ENCODE results near the gene INSRR.

The INSRR gene

GRCh38 chr1:156894001-156894400 is 35.1 kb upstream of the INSRR start:
- no peak for DNase-seq (ENCODE audit: low read depth)

DNA sequence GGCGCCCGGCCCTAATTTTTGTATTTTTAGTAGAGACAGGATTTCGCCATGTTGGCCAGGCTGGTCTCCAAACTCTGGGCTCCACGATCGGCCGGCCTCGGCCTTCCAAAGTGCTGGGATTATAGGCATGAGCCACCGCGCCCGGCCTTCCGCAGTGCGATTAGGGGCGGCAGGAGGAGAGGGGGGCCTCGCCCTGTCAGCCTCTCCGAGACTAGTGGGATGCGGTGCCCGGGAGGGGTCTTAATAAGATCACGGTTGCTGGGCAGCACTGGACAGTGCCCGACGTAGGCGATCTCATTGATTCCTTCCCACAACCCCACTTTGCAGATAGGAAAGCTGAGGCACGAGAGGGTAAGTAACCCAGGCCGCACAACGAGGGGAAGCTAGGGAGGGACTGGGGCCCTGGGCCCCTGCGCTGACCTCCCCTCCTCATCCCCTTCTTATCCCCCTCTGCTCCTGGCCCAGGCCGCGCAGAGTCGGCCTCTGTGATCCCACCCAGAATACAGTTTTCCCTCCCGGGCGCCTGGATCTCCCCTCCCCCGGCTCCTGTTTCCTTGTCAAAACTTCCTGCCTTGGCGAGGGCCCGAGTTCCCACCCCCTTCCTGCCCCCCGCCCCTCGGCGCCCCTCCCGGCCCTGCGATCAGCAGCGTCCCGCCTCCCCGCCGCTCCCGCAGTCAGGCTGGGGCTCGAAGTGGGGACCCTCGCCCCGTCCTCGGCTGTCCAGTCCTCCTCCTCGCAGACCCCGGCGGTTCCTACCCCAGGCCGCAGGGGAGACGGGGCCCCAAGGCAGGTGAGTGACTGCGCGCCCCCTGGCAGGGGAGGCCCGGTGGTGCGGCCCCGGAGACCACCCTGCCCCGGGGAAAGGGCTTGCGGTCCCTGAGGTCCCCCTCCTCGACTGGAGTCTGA is 34.4 kb upstream of the INSRR start, which contains the start of gene PEAR1:
Gene PEAR1 (plus strand): TSS at position 671 of the 906 bp plus-strand sequence. CDS start 10,209 bp downstream, outside the sequence.
- DNase-seq (ENCODE audit: low read depth) = no peak

GRCh38 chr1:156892190-156893047 is 33.5 kb upstream of the INSRR start:
- DNase-seq (ENCODE audit: low read depth) = peak; percentile 76

DNA sequence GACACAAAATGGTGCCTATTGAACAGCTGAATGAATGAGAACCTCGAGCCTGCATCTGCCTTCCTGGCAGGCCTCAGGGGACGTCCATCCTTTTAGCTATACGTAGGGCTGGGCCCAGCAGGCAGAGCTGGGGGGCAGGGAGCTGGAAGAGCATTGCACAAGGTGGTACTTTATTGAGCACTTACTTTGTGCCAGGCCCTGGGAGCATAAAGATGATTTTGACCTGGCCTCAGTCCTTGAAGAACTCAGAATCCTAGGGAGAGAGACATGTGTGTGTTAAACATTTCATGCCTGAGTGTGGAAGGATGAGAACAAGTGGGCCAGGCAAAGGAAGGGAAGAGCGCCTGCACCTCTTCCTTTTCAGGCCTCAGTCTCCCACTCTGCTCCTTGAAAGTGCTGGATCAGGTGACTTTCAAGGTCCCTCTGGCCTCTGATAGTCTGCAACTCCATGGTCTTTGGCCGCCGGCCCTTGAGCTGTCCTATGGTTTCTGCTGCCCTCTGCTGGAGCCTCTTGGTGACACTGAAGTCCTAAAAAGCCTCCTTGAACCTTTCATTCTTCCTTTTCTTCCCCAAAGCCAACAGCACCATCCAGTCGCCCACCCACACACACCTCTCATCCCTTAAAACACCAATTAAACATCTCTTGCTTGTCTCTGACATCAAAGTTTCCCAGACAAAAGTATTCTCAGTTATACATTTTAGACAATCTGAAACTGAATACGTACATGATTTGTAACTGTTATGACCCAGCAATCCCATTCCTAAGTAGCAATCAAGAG is 31.1 kb upstream of the INSRR start:
- DNase-seq (ENCODE audit: low read depth) = peak; percentile 32

GRCh38 chr1:156887734-156888133 is 28.8 kb upstream of the INSRR start:
- DNase-seq (ENCODE audit: low read depth) = no peak

DNA sequence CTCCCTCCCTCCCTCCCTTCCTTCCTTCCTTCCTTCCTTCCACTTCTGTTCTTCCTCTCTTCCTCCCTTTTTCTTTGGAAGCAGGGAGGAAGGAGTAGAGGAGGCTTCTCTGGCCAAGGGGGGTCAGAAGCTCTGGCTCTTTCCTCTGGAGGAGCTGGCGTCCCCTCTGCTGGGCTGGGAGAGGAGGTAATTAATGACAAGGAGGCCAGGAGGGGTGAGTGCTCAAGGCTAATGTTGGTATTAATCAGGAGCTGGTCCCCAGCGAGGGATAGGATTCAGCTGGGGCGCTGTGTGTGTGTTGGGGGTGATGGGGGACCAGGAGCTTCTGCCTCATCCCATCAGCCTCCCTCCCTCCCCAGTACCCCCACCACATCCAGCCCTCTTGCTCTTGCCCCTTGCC is 28.4 kb upstream of the INSRR start:
- DNase-seq (ENCODE audit: low read depth) = no peak

DNA sequence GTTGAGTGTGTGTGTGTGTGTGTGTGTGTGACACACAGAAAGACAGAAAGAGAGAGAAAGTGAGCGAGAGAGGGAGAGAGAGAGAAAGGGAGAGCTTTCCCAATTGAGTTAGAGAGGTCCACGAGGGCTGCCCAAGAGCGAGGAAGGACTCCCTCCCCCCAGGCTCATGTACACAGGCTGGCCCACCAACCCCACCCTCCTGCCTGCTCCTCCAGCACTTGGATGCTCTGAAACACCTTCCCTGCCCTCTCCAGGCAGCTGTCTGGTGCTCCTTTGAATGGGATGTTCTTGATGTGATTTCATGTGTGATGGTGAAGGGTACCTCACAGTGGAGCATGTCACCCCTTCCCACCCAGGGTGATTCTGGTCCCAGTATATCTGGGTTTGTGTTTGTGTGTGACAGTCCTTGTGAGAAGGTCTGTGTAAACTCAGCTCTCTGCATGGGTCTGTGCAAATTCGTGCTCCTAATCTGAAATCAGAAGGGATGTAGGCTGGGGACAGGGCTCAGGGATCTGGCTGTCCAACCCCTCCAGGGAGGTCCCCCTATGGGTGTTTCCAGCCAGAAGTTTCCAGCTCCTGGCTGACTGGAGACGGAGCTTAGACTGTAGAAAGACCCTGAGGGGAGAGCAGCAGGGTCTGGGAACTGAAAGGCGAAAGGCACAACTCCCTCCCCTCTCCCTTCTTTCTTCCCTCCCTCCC is 27.8 kb upstream of the INSRR start:
- no peak for DNase-seq (ENCODE audit: low read depth)

GRCh38 chr1:156885880-156886355 is 27.0 kb upstream of the INSRR start:
- DNase-seq (ENCODE audit: low read depth) = no peak

DNA sequence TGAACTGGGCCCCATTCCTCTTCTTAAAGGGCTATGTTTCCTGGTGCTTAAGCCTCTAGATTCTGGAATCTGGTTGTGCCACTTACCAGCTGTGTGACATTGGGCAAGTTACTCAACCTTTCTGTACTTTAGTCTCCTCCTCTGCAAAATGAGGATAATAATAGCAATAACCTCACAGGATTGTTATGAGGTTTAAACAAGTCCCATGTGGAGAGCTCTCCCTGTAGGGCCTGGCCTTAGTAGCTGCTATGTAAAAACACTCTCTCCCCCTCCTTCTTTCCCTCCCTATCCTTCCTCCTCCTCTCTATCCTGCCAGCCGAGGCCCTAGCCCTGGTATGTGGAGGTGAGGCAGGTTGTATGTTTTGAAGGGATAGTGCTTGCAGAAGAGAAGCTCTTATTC is 26.4 kb upstream of the INSRR start:
- no peak for DNase-seq (ENCODE audit: low read depth)

DNA sequence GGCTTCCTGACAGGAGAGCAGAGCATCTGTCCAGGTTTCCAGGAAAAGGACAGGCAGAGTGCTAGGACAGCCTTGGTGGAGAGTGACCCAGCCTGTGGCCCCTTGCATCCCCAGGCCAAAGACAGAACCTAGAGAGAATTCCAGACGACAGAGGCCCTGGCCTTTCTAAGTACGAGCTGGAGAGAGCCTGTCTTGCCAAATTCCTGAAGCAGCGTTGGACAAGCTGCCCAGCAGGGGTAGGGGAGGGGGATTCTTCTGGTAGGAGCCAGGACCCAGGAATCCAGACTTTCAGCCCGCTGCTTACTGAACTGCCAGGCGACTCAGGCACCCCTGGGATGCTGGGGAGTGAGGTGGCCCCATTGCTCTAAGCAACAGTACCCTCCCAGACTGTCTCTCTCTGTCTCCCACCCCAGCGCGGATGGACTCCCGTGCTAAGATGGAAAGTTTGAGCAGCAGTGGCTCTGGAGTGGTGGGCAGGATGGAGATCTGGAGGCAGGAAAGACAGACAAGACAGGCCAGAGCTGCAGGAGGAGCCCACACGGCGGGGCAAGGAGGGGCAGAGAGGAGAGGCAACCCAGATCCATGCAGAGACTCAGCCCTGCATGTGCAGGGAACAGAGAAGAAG is 25.8 kb upstream of the INSRR start:
- DNase-seq (ENCODE audit: low read depth) = no peak

DNA sequence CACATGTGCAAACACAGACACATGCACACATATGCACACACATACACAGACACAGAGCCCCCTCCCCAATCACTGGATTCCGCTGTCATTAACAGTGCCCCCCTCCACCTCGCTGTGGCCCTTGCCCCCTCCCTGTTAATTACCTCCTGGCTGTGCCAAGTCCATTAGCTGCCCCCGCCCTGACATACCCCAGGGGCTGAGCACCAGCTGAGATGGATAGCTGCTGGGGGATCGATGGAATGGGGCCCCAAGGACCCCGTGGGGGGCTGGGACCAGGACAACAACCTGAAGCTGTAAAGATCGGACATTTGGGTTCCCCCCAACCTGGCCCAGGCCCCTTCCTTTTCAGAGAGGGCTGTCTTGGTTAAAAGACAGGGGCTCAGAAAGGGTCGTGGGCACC is 25.0 kb upstream of the INSRR start:
- no peak for DNase-seq (ENCODE audit: low read depth)

DNA sequence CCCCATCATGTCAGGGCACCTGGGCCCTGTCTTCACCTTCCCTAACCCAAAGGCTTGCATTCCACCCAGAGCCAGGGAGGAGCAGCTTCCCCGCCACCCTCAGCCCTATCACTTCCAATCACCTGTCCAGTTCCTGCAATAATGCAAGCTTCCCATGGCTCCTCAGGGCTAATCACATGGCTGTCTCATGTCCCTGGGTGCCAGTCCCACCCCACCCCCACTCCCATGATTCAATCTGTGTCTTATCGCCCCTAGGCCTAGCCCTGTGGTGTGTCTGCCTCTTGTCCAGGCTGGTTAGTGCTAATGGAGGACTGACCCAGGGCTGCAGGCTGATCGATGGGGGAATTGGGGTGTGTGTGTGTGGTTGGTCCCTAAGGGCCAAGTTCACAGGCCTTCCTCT is 23.6 kb upstream of the INSRR start:
- DNase-seq (ENCODE audit: low read depth) = no peak

DNA sequence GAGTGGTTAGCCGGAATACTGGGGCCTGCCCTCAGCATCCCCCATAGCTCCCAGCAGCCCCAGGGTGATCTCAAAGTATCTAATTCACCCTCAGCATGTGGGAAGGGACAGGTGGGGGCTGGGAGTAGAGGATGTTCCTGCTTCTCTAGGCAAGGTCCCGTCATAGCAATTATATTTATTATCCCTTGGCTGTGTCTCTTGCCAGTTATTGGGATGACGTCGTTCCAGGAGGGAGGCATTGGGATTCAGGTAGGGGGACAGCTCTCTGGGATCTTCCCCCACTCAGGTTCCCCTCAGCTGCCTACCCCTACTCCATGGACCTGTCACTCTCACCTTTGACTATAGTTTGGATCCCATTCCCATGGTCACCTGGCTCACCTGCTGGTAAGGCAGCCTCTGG is 22.7 kb upstream of the INSRR start:
- DNase-seq (ENCODE audit: low read depth) = no peak

DNA sequence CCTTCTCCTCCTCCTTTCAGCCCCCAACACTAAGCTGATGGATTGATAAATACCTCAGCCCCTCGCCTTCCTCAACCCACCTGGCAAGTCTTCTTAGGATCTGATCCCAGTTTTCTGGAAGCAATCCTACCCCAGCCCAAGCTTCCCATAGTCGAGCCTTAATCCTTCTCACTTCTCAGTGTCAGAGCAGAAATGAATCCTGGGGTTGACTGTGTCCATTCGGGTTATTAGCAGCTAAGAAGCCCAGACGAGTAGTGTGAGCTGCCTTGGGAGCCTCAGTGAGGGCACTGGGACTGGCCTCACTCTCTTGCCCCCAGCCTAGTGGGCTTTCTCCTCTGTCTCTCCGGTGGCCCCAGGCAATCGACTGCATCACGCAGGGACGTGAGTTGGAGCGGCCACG is 22.2 kb upstream of the INSRR start:
- DNase-seq (ENCODE audit: low read depth) = no peak

DNA sequence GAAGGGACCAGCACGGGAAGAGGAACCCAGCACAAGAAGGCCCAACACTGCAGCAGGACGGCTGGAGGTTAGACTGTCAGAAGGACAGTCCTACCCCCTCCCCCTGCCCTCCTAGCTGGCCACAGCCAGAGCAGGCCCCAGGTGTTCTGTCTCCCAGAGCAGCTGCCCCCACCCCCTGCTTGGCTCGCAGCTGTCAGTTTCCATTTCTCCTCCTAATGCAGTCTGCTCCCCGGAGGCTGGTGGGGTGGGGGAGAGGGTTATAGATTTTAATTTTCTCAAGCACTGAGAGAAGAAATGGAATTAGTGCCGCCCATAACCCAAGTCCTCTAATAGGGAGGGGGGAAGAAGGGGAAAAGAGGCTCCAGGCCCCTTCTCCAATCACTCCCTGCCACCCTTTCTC is 21.6 kb upstream of the INSRR start:
- no peak for DNase-seq (ENCODE audit: low read depth)

DNA sequence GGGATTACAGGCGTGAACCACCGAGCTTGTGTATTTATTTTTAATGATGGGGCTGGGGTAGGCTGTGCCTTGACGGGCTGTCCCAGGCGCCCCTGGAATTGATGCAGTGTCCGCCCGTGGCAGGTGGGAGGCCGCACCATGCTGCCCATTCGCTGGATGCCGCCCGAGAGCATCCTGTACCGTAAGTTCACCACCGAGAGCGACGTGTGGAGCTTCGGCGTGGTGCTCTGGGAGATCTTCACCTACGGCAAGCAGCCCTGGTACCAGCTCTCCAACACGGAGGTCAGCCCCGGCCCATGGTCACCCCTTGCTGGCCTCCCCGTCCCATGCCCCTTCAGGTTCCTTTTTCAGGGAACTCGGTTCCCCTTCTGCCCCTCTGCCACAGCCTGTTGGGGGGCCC is 21.0 kb upstream of the INSRR start:
- DNase-seq (ENCODE audit: low read depth) = no peak

DNA sequence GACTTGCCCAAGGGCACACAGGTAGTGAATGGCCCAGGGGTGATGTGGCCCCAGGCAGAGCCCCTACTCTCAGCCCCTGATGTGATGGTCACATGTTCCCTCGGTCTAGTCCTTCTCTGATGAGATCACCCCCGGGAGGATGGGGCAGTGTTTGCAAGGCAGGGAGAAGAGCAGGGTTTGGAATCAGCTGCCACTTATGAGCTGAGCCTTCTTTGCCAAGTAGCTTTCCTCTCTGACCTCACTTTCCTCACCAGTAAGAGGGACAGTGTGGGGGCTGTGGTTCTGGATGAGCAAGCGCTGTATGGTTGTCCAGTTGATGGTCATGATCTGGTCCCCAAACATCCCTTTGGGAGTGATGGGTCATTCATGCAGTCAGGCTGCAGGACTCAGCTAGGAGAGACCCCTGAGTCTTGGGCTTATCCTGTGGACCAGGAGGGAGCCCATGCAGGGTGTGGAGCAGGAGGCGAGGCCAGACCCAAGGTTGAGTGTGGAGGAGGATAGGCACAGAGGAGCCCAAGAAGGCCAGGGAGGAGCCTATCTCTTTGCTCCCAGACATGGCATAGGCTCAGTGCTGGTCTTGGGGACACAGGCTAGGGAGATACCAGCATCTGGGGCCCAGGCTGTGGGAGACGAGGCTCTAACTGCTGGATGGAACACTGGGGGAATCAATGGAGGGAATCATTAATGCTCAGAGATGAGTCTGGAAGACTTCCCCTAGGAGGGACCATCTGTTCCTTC is 18.7 kb upstream of the INSRR start:
- no peak for DNase-seq (ENCODE audit: low read depth)

- DNase-seq (ENCODE audit: low read depth) = no peak
Measured at GRCh38 chr1:156876281-156876680, 17.4 kb upstream of the INSRR start.

- DNase-seq (ENCODE audit: low read depth) = no peak
Measured at GRCh38 chr1:156875341-156875615, 16.4 kb upstream of the INSRR start.

- DNase-seq (ENCODE audit: low read depth) = no peak
Measured at GRCh38 chr1:156874572-156875340, 15.8 kb upstream of the INSRR start.

Measured in stimulated activated CD8-positive, alpha-beta memory T cell treated with anti-CD3 and anti-CD28 coated beads, Interleukin-12 subunit alpha, Interleukin-12 subunit beta, amount 100 ng/mL, for 1 hour (primary cell).